HFFc6 (cell line): ENCODE results near the gene COMMD8. TPM values are rescaled to one million over a fixed set of nuclear protein-coding genes. Genes with fewer than 3 reads are reported as not detected.

Experiments used
- DNase-seq: peaks from one replicate; pipeline ENCODE4 v3.0.0-alpha.2; 2018
- H3K27ac Mint-ChIP-seq: 2 replicates; pipeline ENCODE4 v1.8.0; 2020; ENCODE audit warnings: mild to moderate bottlenecking, mixed read lengths
- H3K27me3 Mint-ChIP-seq: 2 replicates; pipeline ENCODE4 v1.8.0; 2021; ENCODE audit warnings: mild to moderate bottlenecking, moderate library complexity, mixed read lengths; ENCODE audit not compliant: insufficient read depth
- H3K36me3 Mint-ChIP-seq: 2 replicates; pipeline ENCODE4 v1.8.0; 2021; ENCODE audit warnings: low read depth, mixed read lengths
- H3K4me1 Mint-ChIP-seq: 2 replicates; pipeline ENCODE4 v1.8.0; 2020; ENCODE audit warnings: low read depth, mixed read lengths
- H3K4me3 Mint-ChIP-seq: 2 replicates; pipeline ENCODE4 v1.8.0; 2020; ENCODE audit warnings: mild to moderate bottlenecking, moderate library complexity, mixed read lengths
- H3K9me3 Mint-ChIP-seq: 2 replicates; pipeline ENCODE4 v1.8.0; 2020; ENCODE audit warnings: mild to moderate bottlenecking, mixed read lengths
- total RNA-seq, 6 experiments: library from RNA; stranded (reverse); fragmentation: NEBNext Ultra II Directional; extraction: Animal tissue kit (Norgen Biotek cat#: 25700); gene quantifications; 2 replicates in 1 of 6; 3 replicates in 5 of 6; pipeline ENCODE4 v1.2.3, GENCODE V29; 2021
- TF ChIP-seq, protein P1 (sequence below): fragments of 200-600 bp; sonication (generic); IDR thresholded peaks from 2 replicates; pipeline ENCODE4 v1.5.0; 2021; ENCODE audit warnings: antibody characterized with exemption, mild to moderate bottlenecking

The COMMD8 gene
- total RNA-seq, 6 experiments from 2014 or later: 35.4 to 40.4 (median 36.9) TPM

DNA sequence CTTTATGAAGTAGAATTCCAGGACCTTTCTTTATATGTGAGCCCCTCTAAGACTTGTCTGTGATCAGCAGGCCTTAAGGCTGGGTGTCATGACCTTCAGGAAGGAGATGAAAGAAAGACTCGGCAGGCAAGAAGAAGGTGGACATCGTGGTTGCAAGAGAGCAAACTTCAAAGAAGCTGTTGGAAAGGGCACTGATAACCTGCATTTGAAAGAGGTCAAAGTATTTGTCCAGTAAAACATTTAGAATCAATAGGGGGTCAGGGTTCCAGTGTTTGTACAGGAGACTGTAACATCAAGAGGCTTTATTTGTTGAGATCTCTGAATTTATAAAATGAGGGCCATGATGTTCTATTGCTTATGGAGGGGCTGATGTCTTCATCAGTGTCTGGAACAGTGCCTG, 44.2 kb downstream of the COMMD8 start:
- DNase-seq: no peak
- no peak overlapping the region for H3K27ac Mint-ChIP-seq
- TF ChIP-seq, protein P1, sequence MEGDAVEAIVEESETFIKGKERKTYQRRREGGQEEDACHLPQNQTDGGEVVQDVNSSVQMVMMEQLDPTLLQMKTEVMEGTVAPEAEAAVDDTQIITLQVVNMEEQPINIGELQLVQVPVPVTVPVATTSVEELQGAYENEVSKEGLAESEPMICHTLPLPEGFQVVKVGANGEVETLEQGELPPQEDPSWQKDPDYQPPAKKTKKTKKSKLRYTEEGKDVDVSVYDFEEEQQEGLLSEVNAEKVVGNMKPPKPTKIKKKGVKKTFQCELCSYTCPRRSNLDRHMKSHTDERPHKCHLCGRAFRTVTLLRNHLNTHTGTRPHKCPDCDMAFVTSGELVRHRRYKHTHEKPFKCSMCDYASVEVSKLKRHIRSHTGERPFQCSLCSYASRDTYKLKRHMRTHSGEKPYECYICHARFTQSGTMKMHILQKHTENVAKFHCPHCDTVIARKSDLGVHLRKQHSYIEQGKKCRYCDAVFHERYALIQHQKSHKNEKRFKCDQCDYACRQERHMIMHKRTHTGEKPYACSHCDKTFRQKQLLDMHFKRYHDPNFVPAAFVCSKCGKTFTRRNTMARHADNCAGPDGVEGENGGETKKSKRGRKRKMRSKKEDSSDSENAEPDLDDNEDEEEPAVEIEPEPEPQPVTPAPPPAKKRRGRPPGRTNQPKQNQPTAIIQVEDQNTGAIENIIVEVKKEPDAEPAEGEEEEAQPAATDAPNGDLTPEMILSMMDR: no peak
- no peaks in the 10 kb centered on the region for H3K4me1 Mint-ChIP-seq
- peaks cover 22% of the 10 kb centered on the region for H3K27me3 Mint-ChIP-seq
- H3K36me3 Mint-ChIP-seq: no peaks in the 10 kb centered on the region
- H3K9me3 Mint-ChIP-seq: no peaks in the 10 kb centered on the region
- H3K4me3 Mint-ChIP-seq: no peak overlapping the region

DNA sequence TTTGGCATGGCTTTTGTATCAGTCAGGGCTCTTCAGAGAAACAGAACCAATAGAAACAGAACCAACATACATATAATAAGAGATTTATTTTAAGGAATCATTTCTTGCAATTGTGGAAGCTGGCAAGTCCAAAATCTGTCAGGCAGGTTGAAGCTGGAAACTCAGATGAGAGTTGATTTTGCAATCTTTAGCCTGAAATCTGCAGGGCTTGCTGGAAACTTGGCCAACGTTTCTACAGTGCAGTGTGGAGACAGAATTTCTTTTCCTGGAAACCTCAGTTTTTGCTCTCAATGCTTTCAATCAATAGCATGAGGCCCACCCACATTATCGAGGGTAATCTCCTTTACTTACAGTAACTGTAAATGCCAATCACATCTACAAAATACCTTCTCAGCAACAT, 45.4 kb downstream of the COMMD8 start:
- H3K36me3 Mint-ChIP-seq: no peaks in the 10 kb centered on the region
- H3K27me3 Mint-ChIP-seq: peaks cover 27% of the 10 kb centered on the region
- TF ChIP-seq, protein P1: no peak
- H3K4me3 Mint-ChIP-seq: no peak overlapping the region
- no peaks in the 10 kb centered on the region for H3K4me1 Mint-ChIP-seq
- no peak overlapping the region for H3K27ac Mint-ChIP-seq
- DNase-seq: no peak
- no peaks in the 10 kb centered on the region for H3K9me3 Mint-ChIP-seq

DNA sequence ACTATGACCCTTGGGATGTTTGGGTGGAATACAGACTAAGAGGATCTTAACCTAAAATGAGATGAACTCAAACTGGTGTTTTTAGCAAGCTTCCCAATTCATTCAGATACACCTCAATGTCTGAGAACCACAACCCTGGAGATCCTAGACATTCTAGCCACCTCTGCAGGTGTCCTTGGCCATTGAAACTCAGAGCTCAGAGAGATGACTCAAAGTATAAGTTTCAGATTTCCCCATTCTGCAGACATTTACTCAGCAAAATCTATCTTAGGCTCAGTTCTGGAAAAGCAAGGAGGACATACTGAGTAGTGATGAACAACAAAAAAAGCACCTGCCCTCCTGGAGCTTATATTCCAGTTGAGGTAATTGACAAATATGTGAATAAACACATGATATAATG, 47.8 kb downstream of the COMMD8 start:
- Mint-ChIP-seq H3K36me3 (no peaks in the 10 kb centered on the region), H3K4me1 (no peaks in the 10 kb centered on the region), H3K4me3 (no peak overlapping the region), H3K27me3 (peaks cover 25% of the 10 kb centered on the region), H3K9me3 (no peaks in the 10 kb centered on the region), H3K27ac (no peak overlapping the region)
- DNase-seq: no peak
- TF ChIP-seq, protein P1: no peak

DNA sequence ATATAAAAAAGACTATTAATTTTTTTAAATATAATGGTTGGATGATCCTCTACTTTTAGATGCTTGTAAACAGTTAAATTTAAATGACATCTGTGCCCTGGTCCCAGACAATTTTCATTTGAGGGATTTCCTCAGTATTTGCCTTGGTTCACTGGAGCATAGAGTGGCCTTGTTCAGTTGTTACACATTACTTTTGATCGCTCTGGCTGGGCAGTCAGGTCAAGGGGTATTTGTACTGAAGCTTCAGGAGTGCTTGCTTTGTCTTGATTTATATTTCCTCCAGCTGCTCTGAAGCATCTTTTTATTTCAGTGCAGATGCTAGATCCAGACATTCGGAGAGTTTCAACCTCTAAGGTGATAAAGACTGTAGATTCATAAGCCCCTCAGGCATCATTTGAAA, 50.0 kb downstream of the COMMD8 start:
- no peak overlapping the region for H3K27ac Mint-ChIP-seq
- H3K27me3 Mint-ChIP-seq: peaks cover 29% of the 10 kb centered on the region
- no peak overlapping the region for H3K4me3 Mint-ChIP-seq
- H3K36me3 Mint-ChIP-seq: no peaks in the 10 kb centered on the region
- no peaks in the 10 kb centered on the region for H3K4me1 Mint-ChIP-seq
- TF ChIP-seq, protein P1: no peak
- no peak for DNase-seq
- no peaks in the 10 kb centered on the region for H3K9me3 Mint-ChIP-seq

DNA sequence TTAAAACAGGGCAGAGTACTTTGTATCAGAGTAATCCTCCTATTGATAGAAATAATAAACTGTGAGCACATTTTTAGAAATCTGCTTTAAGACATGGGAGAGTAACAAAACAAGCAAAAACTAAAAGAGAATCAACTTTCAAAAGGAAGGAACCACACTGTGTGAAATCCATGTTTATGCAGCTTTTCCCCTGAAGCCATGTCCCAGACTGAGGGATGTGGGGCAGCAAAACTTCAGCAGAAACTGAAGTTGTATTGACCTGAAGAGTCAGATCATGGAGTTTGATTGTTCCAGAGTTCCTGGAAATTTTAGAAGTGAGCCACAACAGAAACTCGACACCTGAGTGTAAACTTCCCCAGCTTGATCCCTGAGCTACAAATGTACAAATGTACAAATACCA, 53.2 kb downstream of the COMMD8 start:
- no peak for DNase-seq
- Mint-ChIP-seq H3K4me1 (no peaks in the 10 kb centered on the region), H3K36me3 (no peaks in the 10 kb centered on the region), H3K27me3 (peaks cover 19% of the 10 kb centered on the region), H3K9me3 (no peaks in the 10 kb centered on the region), H3K27ac (no peak overlapping the region), H3K4me3 (no peak overlapping the region)
- TF ChIP-seq, protein P1: no peak

DNA sequence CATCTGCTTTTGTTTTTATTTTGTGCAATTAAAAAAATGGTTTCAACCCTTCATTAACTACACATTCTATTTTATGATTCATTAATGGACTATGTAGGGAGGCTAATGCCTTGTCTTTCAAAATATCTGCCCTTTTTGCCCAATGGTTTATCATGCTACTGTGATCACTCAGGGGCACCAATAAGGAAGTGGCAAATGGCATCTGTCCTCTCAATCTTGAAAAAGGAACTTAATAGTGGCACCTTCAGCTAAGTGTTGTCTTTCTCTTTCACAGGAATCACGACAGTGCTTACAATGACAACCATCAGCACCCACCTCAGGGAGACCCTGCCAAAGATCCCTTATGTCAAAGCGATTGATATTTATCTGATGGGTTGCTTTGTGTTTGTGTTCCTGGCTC, 57.1 kb downstream of the COMMD8 start:
- TF ChIP-seq, protein P1: no peak
- H3K4me3 Mint-ChIP-seq: no peak overlapping the region
- no peak for DNase-seq
- H3K9me3 Mint-ChIP-seq: no peaks in the 10 kb centered on the region
- H3K27ac Mint-ChIP-seq: no peak overlapping the region
- peaks cover 16% of the 10 kb centered on the region for H3K27me3 Mint-ChIP-seq
- H3K4me1 Mint-ChIP-seq: no peaks in the 10 kb centered on the region
- H3K36me3 Mint-ChIP-seq: no peaks in the 10 kb centered on the region
